ENCODE results near the gene CCSER1.

- TF ChIP-seq EZH2 (IDR thresholded peaks at IDR 0.05): no peak
- TF ChIP-seq POLR2AphosphoS5 (IDR thresholded peaks at IDR 0.05; ENCODE audit: borderline replicate concordance, low read depth, low read length): no peak
These were observed 6.4 kb upstream of the CCSER1 start for GRCh38 chr4:90120815-90121214.

All from SK-N-MC (cell line).